Loucy (cell line): Measurements from ENCODE around the gene TPRX1.
"Not testable (repeated sequence)": the region's sequence is repeated elsewhere in the genome, so short reads cannot be mapped to it uniquely, and the experiment has no call there.

ENCODE experiments used
- H2AFZ ChIP-seq: fragments of 200-600 bp; sonication (generic); 2 replicates; pipeline ENCODE4 v1.6.0; 2016; ENCODE audit warnings: antibody characterized with exemption, mild to moderate bottlenecking, low read length, moderate library complexity
- H3F3A ChIP-seq: fragments of 200-600 bp; 2 replicates; pipeline ENCODE4 v1.6.0; 2016; ENCODE audit warnings: antibody characterized with exemption, low read depth, mild to moderate bottlenecking
- H3K27me3 ChIP-seq: fragments of 200-600 bp; sonication (generic); 2 replicates; pipeline ENCODE4 v1.6.1; 2014; ENCODE audit warnings: low read length, mild to moderate bottlenecking; ENCODE audit not compliant: insufficient read depth, poor library complexity, severe bottlenecking
- H3K36me3 ChIP-seq: fragments of 200-600 bp; sonication (generic); 2 replicates; pipeline ENCODE4 v1.6.1; 2016; ENCODE audit warnings: low read length; ENCODE audit not compliant: insufficient read depth
- H3K4me1 ChIP-seq: fragments of 200-600 bp; sonication (generic); 2 replicates; pipeline ENCODE4 v1.5.1; 2014; ENCODE audit warnings: low read length, mild to moderate bottlenecking; ENCODE audit not compliant: insufficient read depth, poor library complexity, severe bottlenecking
- H3K4me2 ChIP-seq: fragments of 200-600 bp; sonication (generic); 2 replicates; pipeline ENCODE4 v1.6.0; 2014; ENCODE audit warnings: antibody characterized with exemption, low read length, low read depth, mild to moderate bottlenecking; ENCODE audit not compliant: poor library complexity, severe bottlenecking
- H3K4me3 ChIP-seq: fragments of 200-600 bp; sonication (generic); 2 replicates; pipeline ENCODE4 v1.5.1; 2014; ENCODE audit warnings: low read length, mild to moderate bottlenecking, mixed read lengths; ENCODE audit not compliant: poor library complexity, severe bottlenecking
- H3K79me2 ChIP-seq: fragments of 200-600 bp; sonication (generic); 2 replicates; pipeline ENCODE4 v1.6.1; 2014; ENCODE audit warnings: low read length; ENCODE audit not compliant: insufficient read depth
- H3K9ac ChIP-seq: fragments of 200-600 bp; sonication (generic); 2 replicates; pipeline ENCODE4 v1.6.0; 2014; ENCODE audit warnings: mild to moderate bottlenecking, low read depth, low read length, moderate library complexity; ENCODE audit not compliant: poor library complexity, severe bottlenecking
- H3K9me2 ChIP-seq: fragments of 200-600 bp; sonication (generic); replicated peaks from 2 replicates; pipeline ENCODE4 v1.6.1; 2016; ENCODE audit warnings: low read depth, low read length, mixed read lengths
- H3K9me3 ChIP-seq: fragments of 200-600 bp; sonication (generic); 2 replicates; pipeline ENCODE4 v1.6.1; 2014; ENCODE audit warnings: mild to moderate bottlenecking, antibody characterized with exemption, low read length, low read depth; ENCODE audit not compliant: insufficient read depth
- H4K20me1 ChIP-seq: fragments of 200-600 bp; sonication (generic); 2 replicates; pipeline ENCODE4 v1.6.0; 2014; ENCODE audit warnings: antibody characterized with exemption, low read length, mild to moderate bottlenecking; ENCODE audit not compliant: insufficient read depth, poor library complexity, severe bottlenecking
- EZH2phosphoT487 ChIP-seq: fragments of 200-600 bp; IDR thresholded peaks from 2 replicates; pipeline ENCODE4 v1.6.1; 2018; ENCODE audit warnings: antibody characterized with exemption, mild to moderate bottlenecking, moderate library complexity, borderline replicate concordance
- TF ChIP-seq, protein P1 (sequence below): fragments of 200-600 bp; sonication (generic); conservative IDR thresholded peaks from 2 replicates; pipeline ENCODE4 v1.5.1; 2014; ENCODE audit warnings: mild to moderate bottlenecking, antibody characterized with exemption, low read length

Gene TPRX1

DNA sequence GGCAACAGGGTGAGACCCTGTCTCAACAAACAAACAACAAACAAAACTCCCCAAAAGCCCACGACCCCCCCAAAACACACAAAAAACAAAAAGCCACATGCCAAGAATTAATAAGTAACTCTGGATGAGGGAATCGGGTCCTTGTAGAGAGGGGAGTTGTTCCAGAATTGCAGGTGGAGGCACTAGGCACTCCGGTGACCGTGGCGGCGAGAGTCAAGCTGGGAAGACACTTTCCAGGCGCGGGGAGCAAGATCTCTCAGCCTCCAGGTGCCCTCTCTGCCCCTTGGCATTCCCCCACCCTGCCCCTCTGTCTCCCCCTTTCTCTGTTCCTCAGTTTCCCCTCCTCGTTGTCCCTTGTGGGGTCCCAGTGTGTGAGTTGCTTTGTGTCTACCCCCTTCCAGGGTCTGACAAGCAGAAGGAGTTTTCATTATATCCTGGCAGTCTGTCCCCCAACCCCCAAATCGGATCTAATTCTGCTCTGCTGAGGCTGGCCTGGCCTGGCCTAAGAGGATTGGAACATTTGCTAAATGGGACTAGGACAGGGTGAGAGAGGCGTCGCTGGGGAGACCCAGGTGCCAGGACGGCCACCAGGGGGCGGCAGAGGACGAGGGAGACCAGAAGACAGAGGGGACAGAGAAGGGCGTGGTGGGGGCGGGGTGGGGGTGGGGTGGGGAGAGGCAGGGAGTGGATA, 9.1 kb upstream of the TPRX1 start:
- Histone ChIP-seq H3K27me3 (no peaks in the 10 kb centered on the region), H2AFZ (no peak overlapping the region), H3K9me2 (no peaks in the 10 kb centered on the region), H3K36me3 (no peaks in the 10 kb centered on the region), H3K9ac (no peak overlapping the region), H3K9me3 (no peaks in the 10 kb centered on the region), H3K4me1 (no peaks in the 10 kb centered on the region), H3K4me3 (no peak overlapping the region), H3K4me2 (no peak overlapping the region), H3K79me2 (no peaks in the 10 kb centered on the region), H3F3A (no peaks in the 10 kb centered on the region), H4K20me1 (no peaks in the 10 kb centered on the region)
- TF ChIP-seq, protein P1, sequence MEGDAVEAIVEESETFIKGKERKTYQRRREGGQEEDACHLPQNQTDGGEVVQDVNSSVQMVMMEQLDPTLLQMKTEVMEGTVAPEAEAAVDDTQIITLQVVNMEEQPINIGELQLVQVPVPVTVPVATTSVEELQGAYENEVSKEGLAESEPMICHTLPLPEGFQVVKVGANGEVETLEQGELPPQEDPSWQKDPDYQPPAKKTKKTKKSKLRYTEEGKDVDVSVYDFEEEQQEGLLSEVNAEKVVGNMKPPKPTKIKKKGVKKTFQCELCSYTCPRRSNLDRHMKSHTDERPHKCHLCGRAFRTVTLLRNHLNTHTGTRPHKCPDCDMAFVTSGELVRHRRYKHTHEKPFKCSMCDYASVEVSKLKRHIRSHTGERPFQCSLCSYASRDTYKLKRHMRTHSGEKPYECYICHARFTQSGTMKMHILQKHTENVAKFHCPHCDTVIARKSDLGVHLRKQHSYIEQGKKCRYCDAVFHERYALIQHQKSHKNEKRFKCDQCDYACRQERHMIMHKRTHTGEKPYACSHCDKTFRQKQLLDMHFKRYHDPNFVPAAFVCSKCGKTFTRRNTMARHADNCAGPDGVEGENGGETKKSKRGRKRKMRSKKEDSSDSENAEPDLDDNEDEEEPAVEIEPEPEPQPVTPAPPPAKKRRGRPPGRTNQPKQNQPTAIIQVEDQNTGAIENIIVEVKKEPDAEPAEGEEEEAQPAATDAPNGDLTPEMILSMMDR = peak; percentile 63
- no peak for TF ChIP-seq EZH2phosphoT487

DNA sequence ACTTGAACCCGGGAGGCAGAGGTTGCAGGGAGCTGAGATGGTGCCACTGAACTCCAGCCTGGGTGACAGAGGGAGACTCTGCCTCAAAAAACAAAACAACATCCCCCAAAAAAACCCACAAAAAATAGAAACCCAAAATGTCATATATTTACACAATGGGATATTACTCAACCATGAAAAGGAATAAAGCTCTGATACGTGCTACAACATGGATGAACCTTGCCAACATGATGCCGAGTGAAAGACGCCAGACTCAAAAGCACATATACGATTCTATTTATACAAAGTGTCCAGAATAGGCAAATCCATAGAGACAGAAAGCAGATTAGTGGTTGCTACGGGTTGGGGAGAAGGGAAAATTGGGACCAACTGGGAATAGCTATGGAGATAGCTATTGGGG, 2.1 kb upstream of the TPRX1 start:
- Histone ChIP-seq H3K36me3 (no peaks in the 10 kb centered on the region), H3K9me3 (no peaks in the 10 kb centered on the region), H3K4me1 (no peaks in the 10 kb centered on the region), H2AFZ (no peak overlapping the region), H3K4me2 (no peak overlapping the region), H3K4me3 (no peak overlapping the region), H3K9ac (no peak overlapping the region), H3K9me2 (no peaks in the 10 kb centered on the region), H4K20me1 (no peaks in the 10 kb centered on the region), H3F3A (no peaks in the 10 kb centered on the region), H3K79me2 (no peaks in the 10 kb centered on the region), H3K27me3 (no peaks in the 10 kb centered on the region)
- TF ChIP-seq EZH2phosphoT487 = no peak
- TF ChIP-seq, protein P1 = no peak

DNA sequence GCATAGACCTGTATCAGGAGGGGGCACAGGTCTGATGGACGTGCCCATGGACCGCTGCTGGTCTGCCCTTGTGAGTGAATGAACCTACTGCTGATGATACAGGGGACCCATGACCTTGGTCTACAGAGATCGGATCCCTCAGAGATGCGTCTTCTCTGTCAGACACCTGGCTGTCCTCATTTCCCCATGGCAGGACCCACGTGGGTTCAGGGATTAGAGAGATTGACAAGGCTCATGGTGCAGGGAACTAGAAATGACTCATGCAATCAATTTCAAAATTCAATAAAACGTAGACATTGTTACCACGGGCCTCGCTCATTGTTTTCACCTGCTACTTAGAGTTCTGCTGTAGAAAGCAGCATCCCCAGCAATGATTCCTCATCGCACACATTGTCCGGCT, 962 bp upstream of the TPRX1 start:
- Histone ChIP-seq H3K9ac (no peak overlapping the region), H3K36me3 (no peaks in the 10 kb centered on the region), H4K20me1 (no peaks in the 10 kb centered on the region), H3K27me3 (no peaks in the 10 kb centered on the region), H3K4me2 (no peak overlapping the region), H3K9me3 (no peaks in the 10 kb centered on the region), H3K79me2 (no peaks in the 10 kb centered on the region), H3K4me3 (no peak overlapping the region), H3K9me2 (no peaks in the 10 kb centered on the region), H3K4me1 (no peaks in the 10 kb centered on the region), H2AFZ (no peak overlapping the region), H3F3A (no peaks in the 10 kb centered on the region)
- no peak for TF ChIP-seq EZH2phosphoT487
- TF ChIP-seq, protein P1 = no peak

DNA sequence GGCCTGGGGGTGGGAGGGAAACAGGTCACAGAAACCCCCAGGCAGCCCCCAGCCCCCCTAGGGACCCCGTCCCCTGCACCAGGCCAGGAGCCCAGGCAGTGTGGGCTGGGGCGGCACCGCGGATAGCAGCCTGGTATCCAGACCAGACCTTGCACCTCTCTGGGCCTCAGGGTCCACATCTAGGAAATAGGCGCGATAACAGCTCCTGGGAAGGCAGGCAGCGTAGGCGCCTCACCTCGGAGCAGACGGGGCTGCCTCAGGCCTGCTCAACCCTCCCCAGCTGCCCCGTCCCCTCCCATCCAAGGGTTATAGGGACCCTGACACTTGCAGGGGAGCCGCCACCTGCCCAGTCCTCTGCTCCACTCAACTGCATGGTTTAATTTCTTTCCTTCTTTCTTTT, 680 bp downstream of the TPRX1 start:
- H3K27me3 ChIP-seq = not testable (repeated sequence)

DNA sequence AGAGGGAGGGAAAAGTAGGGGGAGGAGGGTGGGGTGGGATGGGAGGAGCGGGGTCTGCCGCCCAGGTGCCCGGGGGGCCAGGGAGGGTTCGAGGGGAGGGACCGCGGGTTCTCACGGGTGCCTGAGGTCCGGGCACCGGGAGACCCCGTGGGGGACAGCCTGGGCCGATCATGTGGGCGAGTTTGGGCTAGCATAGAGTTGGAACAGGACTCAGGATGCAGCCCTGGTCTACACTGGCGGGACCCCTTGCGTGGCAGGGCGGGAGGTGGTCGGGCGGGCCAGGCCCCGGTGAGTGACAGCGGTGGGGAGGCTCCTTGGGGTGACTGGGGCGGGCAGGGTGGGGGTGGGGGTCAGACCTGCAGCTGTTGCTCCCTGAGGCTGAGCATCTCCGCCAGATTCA, 1.2 kb downstream of the TPRX1 start:
- H3K79me2 ChIP-seq = not testable (repeated sequence)

More for the DNA sequence above, 680 bp downstream of the TPRX1 start:
- not testable (repeated sequence) for H3K4me1 ChIP-seq, H3K9me2 ChIP-seq, H3K9ac ChIP-seq, H3K36me3 ChIP-seq, H3K4me3 ChIP-seq, H3K4me2 ChIP-seq, H3K79me2 ChIP-seq, H3F3A ChIP-seq, H3K9me3 ChIP-seq, H2AFZ ChIP-seq, H4K20me1 ChIP-seq

More for the DNA sequence above, 1.2 kb downstream of the TPRX1 start:
- H3K36me3 ChIP-seq, H3K9ac ChIP-seq, H3K9me3 ChIP-seq, H3K27me3 ChIP-seq, H4K20me1 ChIP-seq, H3F3A ChIP-seq, H3K4me1 ChIP-seq, H2AFZ ChIP-seq, H3K9me2 ChIP-seq, H3K4me2 ChIP-seq, H3K4me3 ChIP-seq: not testable (repeated sequence)
